Suprapubic skin (tissue), 3 donors: ENCODE results near the gene GRIP2.

Experiments
- CTCF ChIP-seq, 2 donors: fragments of 200-600 bp in 1 of 2; fragments of 450-650 bp in 1 of 2; sonication (generic) in 1 of 2; IDR thresholded peaks; one replicate each; pipeline ENCODE4 v1.5.1; 2016 to 2019; ENCODE audit warnings: antibody characterized with exemption in 2 of 2, mild to moderate bottlenecking in 1 of 2, moderate library complexity in 1 of 2
- POLR2AphosphoS5 ChIP-seq, 3 donors: sonication (generic); formaldehyde crosslinking; IDR thresholded peaks; one replicate each; pipeline ENCODE4 v1.6.1; 2017; ENCODE audit warnings: antibody characterized with exemption in 3 of 3

- TF ChIP-seq CTCF (IDR thresholded peaks at IDR 0.05) = no peak
- no peak for TF ChIP-seq POLR2AphosphoS5 (IDR thresholded peaks at IDR 0.05)
Observed at GRCh38 chr3:14536055-14536815, 3.9 kb downstream of the GRIP2 start.
